Mesothelial cell of epicardium (in vitro differentiated cells): ENCODE results near the gene MSS51. TPM values are rescaled to one million over a fixed set of nuclear protein-coding genes. Genes with fewer than 3 reads are reported as not detected.

Experiments used
- DNase-seq, 2 experiments: peaks; one replicate each; pipeline ENCODE4 v3.0.0; 2021; ENCODE audit warnings: low spot score in 2 of 2; ENCODE audit not compliant: unreplicated experiment in 2 of 2
- H3K27ac Mint-ChIP-seq: 2 replicates; pipeline ENCODE4 v1.8.0; 2021; ENCODE audit warnings: mixed read lengths
- H3K27me3 Mint-ChIP-seq: 2 replicates; pipeline ENCODE4 v1.8.0; 2021; ENCODE audit warnings: low read depth, mixed read lengths
- H3K36me3 Mint-ChIP-seq: 2 replicates; pipeline ENCODE4 v1.8.0; 2021; ENCODE audit warnings: mixed read lengths
- H3K4me1 Mint-ChIP-seq: 2 replicates; pipeline ENCODE4 v1.8.0; 2021; ENCODE audit warnings: mixed read lengths
- H3K4me3 Mint-ChIP-seq: 2 replicates; pipeline ENCODE4 v1.8.0; 2021; ENCODE audit warnings: mild to moderate bottlenecking, moderate library complexity, mixed read lengths
- H3K9me3 Mint-ChIP-seq: 2 replicates; pipeline ENCODE4 v1.8.0; 2021; ENCODE audit warnings: mixed read lengths
- CTCF ChIP-seq: fragments of 200-600 bp; sonication (generic); IDR thresholded peaks from one replicate; pipeline ENCODE4 v1.5.0; 2021; ENCODE audit warnings: antibody characterized with exemption; ENCODE audit not compliant: unreplicated experiment
- total RNA-seq: library from RNA; stranded (reverse); gene quantifications from 3 replicates; pipeline ENCODE4 v1.2.1, GENCODE V29; 2021

Gene MSS51
- total RNA-seq, 1 donor from 2014 or later, result 5.6 TPM

- Mint-ChIP-seq H3K4me3 (no peak overlapping the region), H3K4me1 (no peaks in the 10 kb centered on the region), H3K9me3 (no peaks in the 10 kb centered on the region), H3K27me3 (no peaks in the 10 kb centered on the region), H3K27ac (no peak overlapping the region), H3K36me3 (peaks cover 30% of the 10 kb centered on the region)
- DNase-seq, result no peak
- TF ChIP-seq CTCF, result no peak
Measured at GRCh38 chr10:73376679-73377078, 56.7 kb downstream of the MSS51 start.

Other genes with a start within 250 kb of the MSS51 start
- 32.1 to 32.7 TPM (median 32.5 TPM) in 3 replicates for gene DNAJC9, start 186.3 kb downstream of the MSS51 start, total RNA-seq
- gene MRPS16, start 180.9 kb downstream of the MSS51 start, total RNA-seq, result 62.5 to 72.2 TPM (median 65.2 TPM) in 3 replicates
- gene CFAP70, start 74.7 kb downstream of the MSS51 start, total RNA-seq, result 5.2 to 5.7 TPM (median 5.7 TPM) in 3 replicates
- gene ANXA7, start 19.5 kb downstream of the MSS51 start, total RNA-seq, result 38.9 to 47.9 TPM (median 39.4 TPM) in 3 replicates
- gene PPP3CB, start 62.5 kb upstream of the MSS51 start, total RNA-seq, result 49.9 to 50.7 TPM (median 49.9 TPM) in 3 replicates
- gene USP54, start 157.8 kb upstream of the MSS51 start, total RNA-seq, result 24.5 to 26.9 TPM (median 26.7 TPM) in 3 replicates
- gene MYOZ1, start 207.9 kb upstream of the MSS51 start, total RNA-seq, result 1.4 to 2.1 TPM (median 1.7 TPM) in 3 replicates
- gene SYNPO2L, start 222.5 kb upstream of the MSS51 start, total RNA-seq, result 0.07 to 0.22 TPM (median 0.11 TPM) in 3 replicates